ENCODE results near the gene NCAPD2.

DNA sequence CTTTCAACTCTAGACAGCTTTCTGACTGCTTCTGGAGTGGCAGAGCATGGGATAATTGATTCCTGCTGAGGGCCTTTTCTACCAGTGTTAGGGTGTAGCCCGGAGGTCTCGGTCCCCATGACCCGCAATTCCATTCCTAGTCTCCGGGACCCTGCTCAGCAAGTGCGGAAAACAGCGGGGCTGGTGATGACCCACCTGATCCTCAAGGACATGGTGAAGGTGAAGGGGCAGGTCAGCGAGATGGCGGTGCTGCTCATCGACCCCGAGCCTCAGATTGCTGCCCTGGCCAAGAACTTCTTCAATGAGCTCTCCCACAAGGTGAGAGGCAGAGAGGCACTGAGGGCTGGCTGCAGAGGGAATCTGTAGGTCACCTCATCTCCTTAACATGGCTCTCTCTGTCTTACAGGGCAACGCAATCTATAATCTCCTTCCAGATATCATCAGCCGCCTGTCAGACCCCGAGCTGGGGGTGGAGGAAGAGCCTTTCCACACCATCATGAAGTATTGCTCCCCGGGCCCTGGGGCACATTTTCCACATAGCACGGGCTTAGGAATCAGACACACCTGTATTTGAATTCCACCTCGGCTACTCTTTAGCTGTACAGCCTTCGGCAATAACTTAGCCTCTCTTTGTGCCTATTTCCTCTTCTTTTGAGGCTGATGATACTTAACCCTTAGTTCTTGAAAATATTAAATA, 34.8 kb downstream of the NCAPD2 start:
- no peak for TF ChIP-seq ZNF785 (tag by site-specific recombination; IDR thresholded peaks at IDR 0.05)
- TF ChIP-seq, protein P1, sequence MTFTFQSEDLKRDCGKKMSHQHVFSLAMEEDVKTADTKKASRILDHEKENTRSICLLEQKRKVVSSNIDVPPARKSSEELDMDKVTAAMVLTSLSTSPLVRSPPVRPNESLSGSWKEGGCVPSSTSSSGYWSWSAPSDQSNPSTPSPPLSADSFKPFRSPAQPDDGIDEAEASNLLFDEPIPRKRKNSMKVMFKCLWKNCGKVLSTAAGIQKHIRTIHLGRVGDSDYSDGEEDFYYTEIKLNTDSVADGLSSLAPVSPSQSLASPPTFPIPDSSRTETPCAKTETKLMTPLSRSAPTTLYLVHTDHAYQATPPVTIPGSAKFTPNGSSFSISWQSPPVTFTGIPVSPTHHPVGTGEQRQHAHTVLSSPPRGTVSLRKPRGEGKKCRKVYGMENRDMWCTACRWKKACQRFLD (tag by site-specific recombination; IDR thresholded peaks at IDR 0.05), result no peak
- TF ChIP-seq, protein P2, sequence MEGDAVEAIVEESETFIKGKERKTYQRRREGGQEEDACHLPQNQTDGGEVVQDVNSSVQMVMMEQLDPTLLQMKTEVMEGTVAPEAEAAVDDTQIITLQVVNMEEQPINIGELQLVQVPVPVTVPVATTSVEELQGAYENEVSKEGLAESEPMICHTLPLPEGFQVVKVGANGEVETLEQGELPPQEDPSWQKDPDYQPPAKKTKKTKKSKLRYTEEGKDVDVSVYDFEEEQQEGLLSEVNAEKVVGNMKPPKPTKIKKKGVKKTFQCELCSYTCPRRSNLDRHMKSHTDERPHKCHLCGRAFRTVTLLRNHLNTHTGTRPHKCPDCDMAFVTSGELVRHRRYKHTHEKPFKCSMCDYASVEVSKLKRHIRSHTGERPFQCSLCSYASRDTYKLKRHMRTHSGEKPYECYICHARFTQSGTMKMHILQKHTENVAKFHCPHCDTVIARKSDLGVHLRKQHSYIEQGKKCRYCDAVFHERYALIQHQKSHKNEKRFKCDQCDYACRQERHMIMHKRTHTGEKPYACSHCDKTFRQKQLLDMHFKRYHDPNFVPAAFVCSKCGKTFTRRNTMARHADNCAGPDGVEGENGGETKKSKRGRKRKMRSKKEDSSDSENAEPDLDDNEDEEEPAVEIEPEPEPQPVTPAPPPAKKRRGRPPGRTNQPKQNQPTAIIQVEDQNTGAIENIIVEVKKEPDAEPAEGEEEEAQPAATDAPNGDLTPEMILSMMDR (tag by site-specific recombination; IDR thresholded peaks at IDR 0.05), result no peak
- TF ChIP-seq ZBTB21 (tag by site-specific recombination; IDR thresholded peaks at IDR 0.05), result no peak
